MM.1S (cell line): Measurements from ENCODE around the gene DCANP1.

Experiments
- CTCF ChIP-seq: fragments of 300-600 bp; sonication (generic); IDR thresholded peaks from 2 replicates; pipeline ENCODE4 v1.5.1; 2016; ENCODE audit warnings: antibody characterized with exemption, low read length, mixed read lengths
- EZH2 ChIP-seq: fragments of 300-600 bp; sonication (generic); optimal IDR thresholded peaks from 2 replicates; pipeline ENCODE3; 2017; ENCODE audit warnings: low read depth, mild to moderate bottlenecking, antibody characterized with exemption, low read length, mixed read lengths

GRCh38 chr5:135434591-135435466 lies 12.3 kb downstream of the DCANP1 start:
- no peak for TF ChIP-seq CTCF
- TF ChIP-seq EZH2, result no peak
